Suppressor macrophage (primary cell): ENCODE data around the gene ENDOG.
"Not testable (repeated sequence)": the region's sequence is repeated elsewhere in the genome, so short reads cannot be mapped to it uniquely, and the experiment has no call there.

ENCODE experiments used
- DNase-seq, 4 experiments: peaks; one replicate each; pipeline ENCODE4 v3.0.0-alpha.2; 2020 to 2022

ENDOG gene

DNA sequence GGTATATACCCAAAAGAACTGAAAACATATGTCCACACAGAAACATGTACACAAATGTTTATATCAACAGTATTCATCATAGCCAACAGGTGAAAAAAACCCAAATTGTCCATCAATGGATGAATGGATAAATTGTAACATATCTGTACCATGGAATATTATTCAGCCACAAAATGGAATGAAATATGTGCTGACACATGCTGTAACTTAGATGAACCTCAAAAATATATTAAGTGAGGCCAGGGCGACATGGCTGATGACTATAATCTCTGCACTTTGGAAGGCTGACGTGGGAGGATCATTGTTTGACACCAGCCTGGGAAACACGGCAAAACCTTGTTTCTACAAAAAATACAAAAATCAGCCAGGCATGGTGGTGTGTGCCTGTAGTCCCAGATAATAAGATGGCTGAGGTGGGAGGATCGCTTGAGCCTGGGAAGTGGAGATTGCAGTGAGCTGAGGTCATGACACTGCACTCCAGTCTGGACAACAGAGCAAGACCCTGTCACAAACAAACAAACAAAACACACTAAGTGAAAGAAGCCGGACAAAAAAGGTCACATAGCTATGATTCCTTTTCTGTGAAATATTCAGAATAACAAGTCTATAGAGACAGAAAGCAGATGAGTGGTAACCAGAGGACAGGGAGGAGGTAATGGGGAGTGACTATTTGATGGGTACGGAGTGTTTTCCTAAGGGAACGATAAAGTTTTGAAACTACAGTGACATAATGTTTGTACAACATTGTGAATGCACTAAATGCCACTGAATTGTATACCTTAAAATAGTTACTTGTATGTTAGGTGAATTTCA, 52.0 kb downstream of the ENDOG start:
- DNase-seq: no peak

GRCh38 chr9:128870941-128871265, 52.6 kb downstream of the ENDOG start:
- not testable (repeated sequence) for DNase-seq
